Keratinocyte (primary cell): ENCODE measurements around the gene PIERCE2.

Experiments used
- EZH2 ChIP-seq: IDR thresholded peaks from one replicate; pipeline ENCODE4 v1.6.1; 2012; ENCODE audit warnings: inconsistent platforms, mild to moderate bottlenecking, low read length, moderate library complexity
- TF ChIP-seq, protein P1 (sequence below), 3 experiments: IDR thresholded peaks in 1 of 3; conservative IDR thresholded peaks in 1 of 3; optimal IDR thresholded peaks in 1 of 3; 2 replicates in 2 of 3; 3 replicates in 1 of 3; pipeline versions ENCODE3 to v1.5.1; 2011; ENCODE audit warnings: low read length in 3 of 3, mild to moderate bottlenecking in 3 of 3, moderate library complexity in 2 of 3, control low read depth in 1 of 3, inconsistent platforms in 1 of 3; ENCODE audit not compliant: insufficient read depth in 2 of 3; ENCODE audit errors: extremely low read depth in 1 of 3

DNA sequence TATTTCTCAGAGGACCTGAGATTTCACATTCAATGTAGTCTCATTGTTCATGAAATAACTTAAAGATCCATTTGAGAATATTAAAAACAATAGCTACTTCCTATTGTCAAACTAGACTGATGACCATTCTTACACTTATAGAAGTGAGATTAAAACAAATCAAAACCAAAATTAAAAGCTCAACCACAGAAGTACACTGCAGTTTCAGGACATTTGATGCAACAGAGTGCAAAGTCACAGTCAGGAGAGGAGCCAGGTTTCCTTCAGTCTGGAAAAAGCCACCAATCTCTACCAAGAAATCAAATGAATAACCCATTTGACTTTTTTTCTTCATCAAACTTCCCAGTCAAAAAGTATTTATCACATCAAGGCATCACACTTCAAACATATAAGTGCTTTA lies 5.6 kb upstream of the PIERCE2 start:
- TF ChIP-seq, protein P1, sequence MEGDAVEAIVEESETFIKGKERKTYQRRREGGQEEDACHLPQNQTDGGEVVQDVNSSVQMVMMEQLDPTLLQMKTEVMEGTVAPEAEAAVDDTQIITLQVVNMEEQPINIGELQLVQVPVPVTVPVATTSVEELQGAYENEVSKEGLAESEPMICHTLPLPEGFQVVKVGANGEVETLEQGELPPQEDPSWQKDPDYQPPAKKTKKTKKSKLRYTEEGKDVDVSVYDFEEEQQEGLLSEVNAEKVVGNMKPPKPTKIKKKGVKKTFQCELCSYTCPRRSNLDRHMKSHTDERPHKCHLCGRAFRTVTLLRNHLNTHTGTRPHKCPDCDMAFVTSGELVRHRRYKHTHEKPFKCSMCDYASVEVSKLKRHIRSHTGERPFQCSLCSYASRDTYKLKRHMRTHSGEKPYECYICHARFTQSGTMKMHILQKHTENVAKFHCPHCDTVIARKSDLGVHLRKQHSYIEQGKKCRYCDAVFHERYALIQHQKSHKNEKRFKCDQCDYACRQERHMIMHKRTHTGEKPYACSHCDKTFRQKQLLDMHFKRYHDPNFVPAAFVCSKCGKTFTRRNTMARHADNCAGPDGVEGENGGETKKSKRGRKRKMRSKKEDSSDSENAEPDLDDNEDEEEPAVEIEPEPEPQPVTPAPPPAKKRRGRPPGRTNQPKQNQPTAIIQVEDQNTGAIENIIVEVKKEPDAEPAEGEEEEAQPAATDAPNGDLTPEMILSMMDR (optimal IDR thresholded peaks at IDR 0.05 in 1 of 3, IDR thresholded peaks at IDR 0.05 in 1 of 3, conservative IDR thresholded peaks at IDR 0.05 in 1 of 3; ENCODE audit: extremely low read depth in 1 of 3, insufficient read depth in 2 of 3, low read length in 3 of 3) = no peak
- no peak for TF ChIP-seq EZH2
